GM12874 (cell line): ENCODE measurements around the gene ERAP2.

ENCODE experiments used
- TF ChIP-seq, protein P1 (sequence below): IDR thresholded peaks from 2 replicates; pipeline ENCODE4 v1.5.1; 2011; ENCODE audit warnings: low read depth, mild to moderate bottlenecking, control low read depth, low read length, moderate library complexity; ENCODE audit not compliant: insufficient read depth

Gene ERAP2

DNA sequence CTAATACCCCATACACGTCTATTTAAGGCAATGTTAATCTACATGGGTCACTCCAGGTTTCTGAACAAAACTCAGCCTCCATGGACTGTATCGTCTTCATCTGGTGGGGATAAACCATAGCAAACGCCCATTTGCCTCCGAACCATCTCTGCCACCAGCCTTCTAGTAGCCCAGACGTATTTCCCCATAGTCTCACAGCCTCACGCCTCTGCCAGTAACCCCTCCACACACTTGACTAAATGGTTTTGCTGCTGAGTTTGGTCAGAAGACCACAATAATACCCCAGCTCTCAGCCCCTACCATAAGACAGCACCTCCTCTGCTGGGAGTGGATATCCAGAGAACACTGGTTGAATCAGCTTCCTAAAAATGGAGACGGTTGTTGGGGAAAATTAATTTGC, 8.7 kb downstream of the ERAP2 start:
- TF ChIP-seq, protein P1, sequence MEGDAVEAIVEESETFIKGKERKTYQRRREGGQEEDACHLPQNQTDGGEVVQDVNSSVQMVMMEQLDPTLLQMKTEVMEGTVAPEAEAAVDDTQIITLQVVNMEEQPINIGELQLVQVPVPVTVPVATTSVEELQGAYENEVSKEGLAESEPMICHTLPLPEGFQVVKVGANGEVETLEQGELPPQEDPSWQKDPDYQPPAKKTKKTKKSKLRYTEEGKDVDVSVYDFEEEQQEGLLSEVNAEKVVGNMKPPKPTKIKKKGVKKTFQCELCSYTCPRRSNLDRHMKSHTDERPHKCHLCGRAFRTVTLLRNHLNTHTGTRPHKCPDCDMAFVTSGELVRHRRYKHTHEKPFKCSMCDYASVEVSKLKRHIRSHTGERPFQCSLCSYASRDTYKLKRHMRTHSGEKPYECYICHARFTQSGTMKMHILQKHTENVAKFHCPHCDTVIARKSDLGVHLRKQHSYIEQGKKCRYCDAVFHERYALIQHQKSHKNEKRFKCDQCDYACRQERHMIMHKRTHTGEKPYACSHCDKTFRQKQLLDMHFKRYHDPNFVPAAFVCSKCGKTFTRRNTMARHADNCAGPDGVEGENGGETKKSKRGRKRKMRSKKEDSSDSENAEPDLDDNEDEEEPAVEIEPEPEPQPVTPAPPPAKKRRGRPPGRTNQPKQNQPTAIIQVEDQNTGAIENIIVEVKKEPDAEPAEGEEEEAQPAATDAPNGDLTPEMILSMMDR, result no peak

DNA sequence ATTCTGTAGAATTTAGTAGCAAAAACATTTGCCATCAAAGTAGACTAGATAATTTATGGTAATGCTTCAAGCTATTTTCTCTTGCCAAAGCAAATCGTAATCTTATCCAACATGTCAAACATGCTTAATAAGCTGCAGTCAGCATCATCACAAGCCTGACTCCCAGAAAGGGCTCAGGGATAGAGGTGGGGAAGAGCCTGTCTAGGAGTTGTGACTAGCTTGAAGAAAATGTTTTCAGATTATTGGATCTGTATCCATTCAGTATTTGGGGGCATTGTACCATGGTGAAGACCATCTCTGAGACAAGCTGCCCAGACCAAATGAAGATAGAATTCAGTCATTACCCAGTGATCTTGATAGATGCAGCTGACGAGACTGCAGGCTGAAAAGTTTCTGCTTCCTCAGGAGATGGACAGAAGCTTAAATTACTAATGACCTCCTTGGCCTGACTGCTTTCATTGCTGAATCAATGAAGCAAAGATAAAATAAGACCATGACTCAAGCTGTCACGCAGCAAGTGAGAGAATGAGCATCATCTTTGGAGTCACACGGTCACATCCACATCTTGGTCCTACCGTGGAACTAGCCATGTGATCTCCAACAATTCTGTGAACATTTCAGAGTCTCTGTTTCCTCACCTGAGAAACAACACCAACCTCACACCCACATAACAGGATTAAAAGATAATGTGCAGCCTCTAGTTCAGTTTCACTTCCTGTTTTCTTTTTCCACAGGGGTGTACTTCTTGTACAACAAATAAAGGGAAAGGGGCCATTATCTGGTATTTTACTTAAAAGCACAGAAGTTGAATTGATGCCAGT, 9.4 kb downstream of the ERAP2 start:
- TF ChIP-seq, protein P1, result no peak

DNA sequence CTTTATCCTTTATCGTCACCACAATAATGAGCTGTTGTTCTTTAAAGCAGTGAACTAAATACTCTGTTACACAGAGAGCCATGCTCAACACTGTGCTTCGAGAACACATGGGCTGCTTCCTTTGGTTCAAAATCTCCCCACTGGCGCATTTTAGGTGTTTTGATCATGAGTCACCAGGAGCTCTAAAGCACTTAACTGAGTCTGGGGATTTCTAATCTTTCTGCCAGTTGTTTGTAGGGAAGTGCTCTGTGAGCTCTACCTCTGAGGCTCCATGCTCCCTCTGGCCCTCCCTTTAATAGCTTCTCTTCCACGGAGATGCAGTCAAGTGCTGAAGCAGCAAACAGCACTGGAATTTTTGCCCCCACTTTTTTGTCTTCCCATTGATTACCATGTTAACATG, 17.0 kb downstream of the ERAP2 start:
- TF ChIP-seq, protein P1, result no peak

DNA sequence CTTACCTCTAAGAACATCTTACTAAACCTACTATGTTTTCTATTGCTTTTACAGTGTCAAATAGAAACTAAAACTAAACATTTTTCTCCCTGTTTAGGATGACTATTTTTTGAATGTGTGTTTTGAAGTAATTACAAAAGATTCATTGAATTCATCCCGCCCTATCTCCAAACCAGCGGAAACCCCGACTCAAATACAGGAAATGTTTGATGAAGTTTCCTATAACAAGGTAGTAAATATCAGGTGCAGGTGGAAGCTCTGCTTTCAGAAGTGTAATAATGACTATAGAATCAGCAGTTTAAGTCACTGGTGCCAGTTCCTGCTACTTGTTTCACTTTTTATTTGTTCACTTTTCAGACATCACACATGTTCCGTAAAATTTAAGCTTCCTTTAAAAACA, 20.0 kb downstream of the ERAP2 start:
- TF ChIP-seq, protein P1, result no peak

DNA sequence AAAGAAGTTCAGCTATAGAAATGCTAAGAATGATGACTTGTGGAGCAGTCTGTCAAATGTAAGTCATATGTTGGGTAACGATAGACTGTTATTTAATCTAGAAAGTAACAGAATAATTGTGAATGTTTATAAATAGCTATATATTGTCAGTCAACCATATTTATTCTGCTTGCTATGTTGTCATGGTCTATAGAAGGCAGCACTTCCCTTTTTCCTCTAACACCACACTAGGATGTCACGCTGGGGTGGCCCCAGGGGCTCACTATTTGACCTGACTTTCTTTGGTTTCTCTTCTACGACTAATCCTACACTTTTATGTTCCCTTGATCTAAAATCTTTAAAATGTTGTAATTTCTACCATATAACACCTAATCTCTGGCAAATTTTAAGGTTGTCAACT, 20.5 kb downstream of the ERAP2 start:
- TF ChIP-seq, protein P1, result no peak

DNA sequence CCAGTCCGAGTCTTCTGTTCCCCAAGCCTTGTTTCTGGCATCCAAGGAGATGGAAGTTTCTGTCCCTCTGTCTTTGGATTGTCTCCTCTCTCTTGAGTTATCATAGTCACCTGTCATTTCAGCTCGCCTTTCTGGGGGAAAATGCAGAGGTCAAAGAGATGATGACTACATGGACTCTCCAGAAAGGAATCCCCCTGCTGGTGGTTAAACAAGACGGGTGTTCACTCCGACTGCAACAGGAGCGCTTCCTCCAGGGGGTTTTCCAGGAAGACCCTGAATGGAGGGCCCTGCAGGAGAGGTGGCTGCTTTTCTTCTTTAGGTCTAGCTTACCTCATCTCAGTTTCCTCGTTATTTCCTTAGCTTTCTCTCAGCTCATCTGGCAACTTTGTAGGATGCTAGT, 25.1 kb downstream of the ERAP2 start:
- TF ChIP-seq, protein P1, result no peak

DNA sequence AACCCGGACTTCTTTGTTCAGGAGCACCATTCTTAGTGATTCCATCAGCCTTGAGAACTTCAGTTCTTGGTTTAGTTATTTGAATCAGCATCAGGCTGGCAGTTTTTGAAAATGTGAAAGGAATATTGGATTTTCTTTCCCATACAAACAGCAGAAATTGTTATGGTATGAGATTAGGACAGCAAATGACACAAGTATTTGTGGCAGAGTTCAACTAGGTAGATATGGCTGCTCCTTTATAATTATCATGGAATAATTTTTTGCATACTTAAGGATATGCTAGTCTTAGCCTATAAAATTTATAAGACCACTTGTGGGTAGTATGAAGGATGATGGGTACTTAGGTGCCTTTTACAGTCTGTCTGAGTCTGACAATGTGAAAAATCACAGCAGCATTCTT, 25.5 kb downstream of the ERAP2 start:
- TF ChIP-seq, protein P1, result no peak
